ENCODE results near the gene JAG2.
A peak's percentile ranks its signal among the peaks of the same experiment; 100 is the strongest.

JAG2 gene

GRCh38 chr14:105192866-105193731 is 24.5 kb upstream of the JAG2 start:
- Histone ChIP-seq H3K4me3 (ENCODE audit: low read length) (no peak overlapping the region), H3K4me1 (ENCODE audit: insufficient read depth, low read length) (peaks cover 5% of the 10 kb centered on the region; the same call in 1 of the 2 replicates), H3K9ac (ENCODE audit: low read depth, low read length) (no peak overlapping the region), H3K36me3 (ENCODE audit: insufficient read depth, low read depth, low read length) (no peaks in the 10 kb centered on the region), H3K9me3 (ENCODE audit: insufficient read depth, low read depth, low read length) (no peaks in the 10 kb centered on the region), H3K27me3 (ENCODE audit: insufficient read depth, low read length) (peaks cover 40% of the 10 kb centered on the region), H3K27ac (ENCODE audit: low read length) (no peak overlapping the region)

GRCh38 chr14:105187935-105188524 is 19.5 kb upstream of the JAG2 start:
- H3K36me3 ChIP-seq (ENCODE audit: insufficient read depth, low read depth, low read length) = no peaks in the 10 kb centered on the region
- H3K4me1 ChIP-seq (ENCODE audit: insufficient read depth, low read length) = no peaks in the 10 kb centered on the region
- H3K9ac ChIP-seq (ENCODE audit: low read depth, low read length) = no peak overlapping the region
- no peak overlapping the region for H3K4me3 ChIP-seq (ENCODE audit: low read length)
- H3K27me3 ChIP-seq (ENCODE audit: insufficient read depth, low read length) = peaks cover 10% of the 10 kb centered on the region
- no peak overlapping the region for H3K27ac ChIP-seq (ENCODE audit: low read length)
- no peaks in the 10 kb centered on the region; the same call in 1 of the 2 replicates for H3K9me3 ChIP-seq (ENCODE audit: insufficient read depth, low read depth, low read length)

DNA sequence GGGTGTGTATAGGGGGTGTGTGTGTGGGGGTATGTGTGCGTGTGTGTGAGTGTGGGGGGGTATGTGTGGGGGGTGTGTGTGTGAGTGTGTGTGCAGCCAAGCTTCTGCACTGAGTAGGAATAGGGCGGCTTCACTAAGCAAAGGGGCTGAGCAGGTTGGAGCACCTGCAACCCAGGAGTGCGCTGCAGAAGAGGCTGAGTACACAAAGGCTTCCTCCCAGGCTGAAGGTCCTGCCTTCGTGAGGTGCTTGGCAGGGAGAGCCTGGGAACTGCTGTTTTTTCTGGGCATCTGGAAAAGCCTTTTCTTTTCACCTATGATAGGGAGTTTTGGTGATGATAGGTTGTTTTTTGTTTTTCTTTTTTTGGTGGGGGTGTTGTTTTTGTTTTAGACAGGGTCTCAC is 18.5 kb upstream of the JAG2 start:
- H3K27ac ChIP-seq (ENCODE audit: low read length) = no peak overlapping the region
- H3K4me3 ChIP-seq (ENCODE audit: low read length) = no peak overlapping the region
- H3K9ac ChIP-seq (ENCODE audit: low read depth, low read length) = no peak overlapping the region

GRCh38 chr14:105185973-105186372 is 17.4 kb upstream of the JAG2 start:
- Histone ChIP-seq H3K36me3 (ENCODE audit: insufficient read depth, low read depth, low read length) (no peaks in the 10 kb centered on the region), H3K9me3 (ENCODE audit: insufficient read depth, low read depth, low read length) (no peaks in the 10 kb centered on the region; the same call in 1 of the 2 replicates), H3K4me3 (ENCODE audit: low read length) (no peak overlapping the region), H3K27ac (ENCODE audit: low read length) (no peak overlapping the region), H3K4me1 (ENCODE audit: insufficient read depth, low read length) (no peaks in the 10 kb centered on the region), H3K27me3 (ENCODE audit: insufficient read depth, low read length) (peaks cover 27% of the 10 kb centered on the region), H3K9ac (ENCODE audit: low read depth, low read length) (no peak overlapping the region)

More for the DNA sequence above, 18.5 kb upstream of the JAG2 start:
- H3K27me3 ChIP-seq (ENCODE audit: insufficient read depth, low read length) = peaks cover 19% of the 10 kb centered on the region
- no peaks in the 10 kb centered on the region for H3K36me3 ChIP-seq (ENCODE audit: insufficient read depth, low read depth, low read length)
- H3K9me3 ChIP-seq (ENCODE audit: insufficient read depth, low read depth, low read length) = no peaks in the 10 kb centered on the region; the same call in 1 of the 2 replicates
- H3K4me1 ChIP-seq (ENCODE audit: insufficient read depth, low read length) = no peaks in the 10 kb centered on the region

GRCh38 chr14:105185001-105185400 is 16.4 kb upstream of the JAG2 start:
- H3K4me3 ChIP-seq (ENCODE audit: low read length) = no peak overlapping the region
- H3K27me3 ChIP-seq (ENCODE audit: insufficient read depth, low read length) = peaks cover 33% of the 10 kb centered on the region
- H3K9me3 ChIP-seq (ENCODE audit: insufficient read depth, low read depth, low read length) = no peaks in the 10 kb centered on the region; the same call in 1 of the 2 replicates
- 0 out of 2 replicates have a peak, but pooled peaks cover 3% of the 10 kb centered on the region for H3K4me1 ChIP-seq (ENCODE audit: insufficient read depth, low read length)
- no peak overlapping the region for H3K9ac ChIP-seq (ENCODE audit: low read depth, low read length)
- no peaks in the 10 kb centered on the region for H3K36me3 ChIP-seq (ENCODE audit: insufficient read depth, low read depth, low read length)
- no peak overlapping the region for H3K27ac ChIP-seq (ENCODE audit: low read length)

GRCh38 chr14:105184461-105184860 is 15.9 kb upstream of the JAG2 start:
- Histone ChIP-seq H3K9me3 (ENCODE audit: insufficient read depth, low read depth, low read length) (no peaks in the 10 kb centered on the region; the same call in 1 of the 2 replicates), H3K27me3 (ENCODE audit: insufficient read depth, low read length) (peaks cover 35% of the 10 kb centered on the region), H3K4me1 (ENCODE audit: insufficient read depth, low read length) (0 out of 2 replicates have a peak, but pooled peaks cover 3% of the 10 kb centered on the region), H3K9ac (ENCODE audit: low read depth, low read length) (no peak overlapping the region), H3K4me3 (ENCODE audit: low read length) (no peak overlapping the region), H3K27ac (ENCODE audit: low read length) (no peak overlapping the region), H3K36me3 (ENCODE audit: insufficient read depth, low read depth, low read length) (no peaks in the 10 kb centered on the region)

DNA sequence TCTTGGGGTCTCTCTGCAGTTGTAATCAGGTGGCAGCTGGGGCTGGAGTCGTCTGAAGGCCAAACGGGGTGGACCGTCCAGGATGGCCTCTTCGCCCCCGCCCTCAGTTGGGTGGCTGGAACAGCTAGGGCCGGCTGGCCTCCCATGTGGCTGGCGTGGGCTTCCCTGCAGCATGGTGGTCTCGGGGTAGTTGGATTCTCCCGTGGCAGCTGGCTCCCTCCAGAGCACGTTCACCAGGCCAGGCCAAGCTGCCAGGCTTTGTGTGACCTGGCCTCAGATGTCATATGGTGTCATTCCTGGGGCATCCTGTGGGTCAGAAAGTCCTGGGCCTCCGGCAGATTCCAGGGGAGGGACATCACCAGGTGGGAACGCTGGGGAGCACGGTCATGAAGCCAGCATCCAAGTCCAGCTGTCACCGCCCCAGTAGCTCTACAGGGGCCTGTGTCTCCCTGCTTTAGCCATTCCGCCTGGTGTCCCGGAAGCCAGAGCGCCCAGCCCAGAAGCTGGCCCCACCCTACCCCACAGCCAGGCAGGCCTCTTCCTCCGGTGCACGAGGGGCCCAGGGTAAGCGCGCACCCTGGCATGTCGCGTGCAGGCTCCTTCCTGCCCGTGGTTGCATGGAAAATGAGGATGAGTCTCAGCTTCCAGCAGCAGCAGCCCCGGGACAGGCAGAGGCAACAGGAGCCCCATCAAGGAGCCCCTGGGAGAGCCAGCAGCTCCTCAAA is 13.9 kb upstream of the JAG2 start:
- Histone ChIP-seq H3K4me3 (ENCODE audit: low read length) (no peak overlapping the region), H3K27me3 (ENCODE audit: insufficient read depth, low read length) (peaks cover 35% of the 10 kb centered on the region), H3K27ac (ENCODE audit: low read length) (no peak overlapping the region), H3K9me3 (ENCODE audit: insufficient read depth, low read depth, low read length) (no peaks in the 10 kb centered on the region), H3K9ac (ENCODE audit: low read depth, low read length) (no peak overlapping the region), H3K36me3 (ENCODE audit: insufficient read depth, low read depth, low read length) (no peaks in the 10 kb centered on the region), H3K4me1 (ENCODE audit: insufficient read depth, low read length) (0 out of 2 replicates have a peak, but pooled peaks cover 3% of the 10 kb centered on the region)

DNA sequence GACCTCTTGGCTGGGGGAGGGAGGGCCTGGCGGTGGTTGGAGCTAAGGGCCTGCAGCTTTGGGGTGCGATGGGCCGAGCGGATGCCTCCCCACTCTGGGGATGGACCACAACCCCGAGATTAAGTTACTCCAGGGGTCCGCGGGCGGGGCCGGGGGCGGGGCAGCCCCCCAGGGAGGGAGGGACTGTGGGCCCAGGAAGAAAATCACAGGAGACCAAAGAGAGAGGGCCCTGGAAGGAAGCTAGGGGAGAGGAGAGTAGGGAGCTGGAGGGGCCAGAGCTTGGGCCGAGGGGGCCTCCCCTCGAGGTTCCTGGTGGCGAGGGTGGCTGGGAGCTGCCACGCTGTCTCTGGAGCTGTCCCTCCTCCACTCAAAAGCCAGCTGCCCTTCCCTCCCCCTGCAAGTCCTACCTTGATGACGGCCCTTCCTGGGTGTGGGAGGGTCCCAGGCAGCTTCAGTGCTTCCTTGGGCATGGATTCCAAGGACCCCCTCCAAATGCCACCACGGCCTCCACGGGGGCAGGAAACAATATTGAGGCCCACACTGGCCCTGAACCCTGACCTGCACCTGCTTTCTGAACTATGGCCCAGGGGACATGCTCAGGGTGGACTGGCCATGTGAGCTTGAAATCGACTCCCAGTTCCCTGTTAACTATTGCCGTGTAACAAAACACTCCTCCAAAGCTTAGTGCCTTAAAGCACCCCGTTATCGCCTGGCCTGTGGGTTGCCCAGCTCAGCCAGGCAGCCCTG is 13.1 kb upstream of the JAG2 start:
- Histone ChIP-seq H3K27ac (ENCODE audit: low read length) (no peak overlapping the region), H3K9ac (ENCODE audit: low read depth, low read length) (no peak overlapping the region), H3K27me3 (ENCODE audit: insufficient read depth, low read length) (peaks cover 35% of the 10 kb centered on the region), H3K36me3 (ENCODE audit: insufficient read depth, low read depth, low read length) (no peaks in the 10 kb centered on the region), H3K4me1 (ENCODE audit: insufficient read depth, low read length) (0 out of 2 replicates have a peak, but pooled peaks cover 3% of the 10 kb centered on the region), H3K9me3 (ENCODE audit: insufficient read depth, low read depth, low read length) (no peaks in the 10 kb centered on the region), H3K4me3 (ENCODE audit: low read length) (peak overlapping the region; percentile 38; the same call in 1 of the 2 replicates)

DNA sequence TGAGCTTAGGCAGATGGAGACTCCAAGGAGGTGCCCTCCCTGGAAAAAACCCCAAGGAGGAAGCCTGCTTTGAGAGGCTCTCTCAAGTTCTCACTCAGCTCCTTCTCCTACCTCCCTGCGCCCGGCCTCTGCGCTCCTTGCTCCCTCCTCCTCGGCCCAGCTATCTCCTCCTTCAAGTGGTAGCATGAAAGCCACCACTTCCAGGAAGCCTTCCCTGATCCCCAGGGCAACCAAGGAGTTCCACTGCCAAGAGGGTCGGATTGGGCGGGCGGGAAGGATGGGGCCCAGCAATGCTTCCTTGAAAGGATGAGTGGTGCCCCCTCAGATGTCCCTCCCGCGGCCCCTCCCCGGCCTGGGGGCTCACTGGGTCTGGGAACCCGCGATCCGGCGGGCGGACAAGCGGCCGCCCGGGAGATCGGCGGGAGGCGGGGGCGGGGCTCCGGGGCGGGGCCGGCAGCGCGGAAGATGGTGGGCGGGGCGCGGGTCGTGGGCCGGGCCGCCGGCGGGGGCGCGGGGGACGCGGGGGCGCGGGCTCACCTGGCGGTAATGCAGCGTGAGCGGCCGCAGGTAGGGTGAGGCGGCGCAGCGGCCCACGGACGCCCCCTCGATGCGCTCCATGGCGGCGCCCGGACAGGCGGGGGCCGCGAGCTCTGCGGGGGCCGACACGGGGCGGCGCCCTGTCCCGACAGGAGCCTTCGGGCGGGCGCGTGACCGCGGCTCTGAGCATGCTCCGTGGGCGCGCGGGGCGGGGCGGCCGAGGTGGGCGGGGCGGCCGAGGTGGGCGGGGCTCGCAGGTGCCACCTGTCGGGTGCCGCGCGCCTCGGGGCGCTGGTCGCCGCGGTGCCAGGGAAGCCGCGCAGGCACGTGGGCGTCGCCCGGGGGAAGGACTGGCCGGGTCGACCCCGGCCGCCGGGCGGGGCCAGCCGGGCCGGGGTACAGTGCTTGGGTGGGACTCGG is 12.3 kb upstream of the JAG2 start, which contains the start of gene NUDT14:
NUDT14 (minus strand) TSS at position 721 of the 957 bp plus-strand sequence; CDS start at position 618, 103 bp downstream.
- Histone ChIP-seq H3K27me3 (ENCODE audit: insufficient read depth, low read length) (peaks cover 35% of the 10 kb centered on the region), H3K4me3 (ENCODE audit: low read length) (peak within 1 kb of the TSS; percentile 57), H3K9ac (ENCODE audit: low read depth, low read length) (peak within 1 kb of the TSS; percentile 4; the same call in 1 of the 2 replicates), H3K36me3 (ENCODE audit: insufficient read depth, low read depth, low read length) (no peaks in the 10 kb centered on the region), H3K9me3 (ENCODE audit: insufficient read depth, low read depth, low read length) (no peaks in the 10 kb centered on the region), H3K4me1 (ENCODE audit: insufficient read depth, low read length) (0 out of 2 replicates have a peak, but pooled peaks cover 3% of the 10 kb centered on the region), H3K27ac (ENCODE audit: low read length) (no peak within 1 kb of the TSS)

- Histone ChIP-seq H3K27ac (ENCODE audit: low read length) (no peak overlapping the region), H3K4me3 (ENCODE audit: low read length) (no peak overlapping the region), H3K27me3 (ENCODE audit: insufficient read depth, low read length) (peaks cover 32% of the 10 kb centered on the region), H3K9me3 (ENCODE audit: insufficient read depth, low read depth, low read length) (no peaks in the 10 kb centered on the region), H3K9ac (ENCODE audit: low read depth, low read length) (no peak overlapping the region), H3K36me3 (ENCODE audit: insufficient read depth, low read depth, low read length) (no peaks in the 10 kb centered on the region), H3K4me1 (ENCODE audit: insufficient read depth, low read length) (0 out of 2 replicates have a peak, but pooled peaks cover 3% of the 10 kb centered on the region)
These were observed 10.6 kb upstream of the JAG2 start for GRCh38 chr14:105179191-105179590.
